Spleen (tissue), 7 donors: ENCODE measurements around the gene FOXE1.

Experiments
- POLR2A ChIP-seq, 3 donors: fragments of 450-650 bp; IDR thresholded peaks; one replicate each; pipeline ENCODE4 v1.5.1; 2017; ENCODE audit warnings: antibody characterized with exemption in 3 of 3, mild to moderate bottlenecking in 1 of 3
- TF ChIP-seq, protein P1 (sequence below), 11 experiments: fragments of 200-600 bp in 7 of 11; fragments of 450-650 bp in 4 of 11; sonication (generic) in 4 of 11; IDR thresholded peaks in 8 of 11; conservative IDR thresholded peaks in 3 of 11; 1 replicate in 7 of 11; 2 replicates in 4 of 11; pipeline versions ENCODE4 v1.4.0 to v1.8.0; 2016 to 2021; ENCODE audit warnings: antibody characterized with exemption in 11 of 11, inconsistent platforms in 4 of 11, mild to moderate bottlenecking in 1 of 11
- donor health status: DM: no; HTN: no; CAD: no; lungs with moderate emphysema.
- donor health status: DM: no; HTN: no; CAD: no.
- donor health status: DM: no; HTN: no; CAD: no.

DNA sequence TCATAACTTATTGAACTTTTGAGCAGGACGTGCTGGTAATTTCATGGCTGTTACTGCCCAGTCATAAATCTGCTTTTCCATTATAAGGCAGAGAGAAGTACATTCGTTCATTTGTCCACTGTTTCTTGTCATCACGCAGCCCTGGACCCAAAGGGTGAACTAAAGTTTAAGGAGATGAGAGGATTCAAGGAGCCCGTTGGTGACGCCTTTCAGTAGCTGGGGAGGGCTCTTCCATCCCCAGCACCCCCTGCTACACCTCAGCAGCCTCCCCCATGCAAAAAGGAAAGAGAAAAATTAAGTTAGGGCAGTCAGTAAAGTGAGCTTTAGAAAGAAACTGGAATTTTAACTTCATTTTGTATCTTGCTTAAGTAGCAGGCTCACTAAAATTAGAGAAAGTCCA lies 2.9 kb downstream of the FOXE1 start:
- TF ChIP-seq, protein P1, sequence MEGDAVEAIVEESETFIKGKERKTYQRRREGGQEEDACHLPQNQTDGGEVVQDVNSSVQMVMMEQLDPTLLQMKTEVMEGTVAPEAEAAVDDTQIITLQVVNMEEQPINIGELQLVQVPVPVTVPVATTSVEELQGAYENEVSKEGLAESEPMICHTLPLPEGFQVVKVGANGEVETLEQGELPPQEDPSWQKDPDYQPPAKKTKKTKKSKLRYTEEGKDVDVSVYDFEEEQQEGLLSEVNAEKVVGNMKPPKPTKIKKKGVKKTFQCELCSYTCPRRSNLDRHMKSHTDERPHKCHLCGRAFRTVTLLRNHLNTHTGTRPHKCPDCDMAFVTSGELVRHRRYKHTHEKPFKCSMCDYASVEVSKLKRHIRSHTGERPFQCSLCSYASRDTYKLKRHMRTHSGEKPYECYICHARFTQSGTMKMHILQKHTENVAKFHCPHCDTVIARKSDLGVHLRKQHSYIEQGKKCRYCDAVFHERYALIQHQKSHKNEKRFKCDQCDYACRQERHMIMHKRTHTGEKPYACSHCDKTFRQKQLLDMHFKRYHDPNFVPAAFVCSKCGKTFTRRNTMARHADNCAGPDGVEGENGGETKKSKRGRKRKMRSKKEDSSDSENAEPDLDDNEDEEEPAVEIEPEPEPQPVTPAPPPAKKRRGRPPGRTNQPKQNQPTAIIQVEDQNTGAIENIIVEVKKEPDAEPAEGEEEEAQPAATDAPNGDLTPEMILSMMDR (IDR thresholded peaks at IDR 0.05 in 8 of 11, conservative IDR thresholded peaks at IDR 0.05 in 3 of 11): no peak
- TF ChIP-seq POLR2A (IDR thresholded peaks at IDR 0.05): no peak
